ENCODE results near the gene CCDC12.

CCDC12 gene

DNA sequence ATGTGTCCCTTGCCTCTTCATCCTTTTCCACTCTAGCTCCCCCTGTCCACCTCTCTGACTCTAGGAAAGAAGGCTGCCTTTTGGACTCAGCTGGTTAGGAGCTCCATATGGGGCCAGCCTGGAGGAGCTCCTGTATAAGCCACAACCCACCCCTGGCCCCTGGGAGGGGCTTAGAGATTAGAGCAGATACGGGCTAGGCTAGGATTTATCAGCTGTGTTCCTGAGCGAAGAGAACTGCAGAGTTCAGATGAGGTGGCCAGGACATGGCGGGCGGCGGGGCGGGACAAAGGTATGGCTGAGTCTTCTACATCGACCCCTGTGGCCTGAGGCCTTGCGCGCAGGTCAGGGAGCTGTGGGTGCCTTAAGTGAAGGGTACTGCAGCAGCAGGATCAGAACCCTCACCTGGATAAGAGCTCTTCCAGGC is 10.8 kb upstream of the CCDC12 start:
- TF ChIP-seq EZH2phosphoT487 (conservative IDR thresholded peaks at IDR 0.05; ENCODE audit: low read length): no peak
- TF ChIP-seq, protein P1, sequence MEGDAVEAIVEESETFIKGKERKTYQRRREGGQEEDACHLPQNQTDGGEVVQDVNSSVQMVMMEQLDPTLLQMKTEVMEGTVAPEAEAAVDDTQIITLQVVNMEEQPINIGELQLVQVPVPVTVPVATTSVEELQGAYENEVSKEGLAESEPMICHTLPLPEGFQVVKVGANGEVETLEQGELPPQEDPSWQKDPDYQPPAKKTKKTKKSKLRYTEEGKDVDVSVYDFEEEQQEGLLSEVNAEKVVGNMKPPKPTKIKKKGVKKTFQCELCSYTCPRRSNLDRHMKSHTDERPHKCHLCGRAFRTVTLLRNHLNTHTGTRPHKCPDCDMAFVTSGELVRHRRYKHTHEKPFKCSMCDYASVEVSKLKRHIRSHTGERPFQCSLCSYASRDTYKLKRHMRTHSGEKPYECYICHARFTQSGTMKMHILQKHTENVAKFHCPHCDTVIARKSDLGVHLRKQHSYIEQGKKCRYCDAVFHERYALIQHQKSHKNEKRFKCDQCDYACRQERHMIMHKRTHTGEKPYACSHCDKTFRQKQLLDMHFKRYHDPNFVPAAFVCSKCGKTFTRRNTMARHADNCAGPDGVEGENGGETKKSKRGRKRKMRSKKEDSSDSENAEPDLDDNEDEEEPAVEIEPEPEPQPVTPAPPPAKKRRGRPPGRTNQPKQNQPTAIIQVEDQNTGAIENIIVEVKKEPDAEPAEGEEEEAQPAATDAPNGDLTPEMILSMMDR (IDR thresholded peaks at IDR 0.05; ENCODE audit: insufficient read depth, low read length, poor library complexity, severe bottlenecking): no peak
- no peak overlapping the region for H2AFZ ChIP-seq (ENCODE audit: low read depth, low read length, severe bottlenecking)
- H3K4me2 ChIP-seq (ENCODE audit: low read depth, low read length, poor library complexity, severe bottlenecking): peak overlapping the region; percentile 35
- no peaks in the 10 kb centered on the region for H3F3A ChIP-seq (ENCODE audit: insufficient read depth)
- H3K36me3 ChIP-seq (ENCODE audit: low read length): no peaks in the 10 kb centered on the region
- H3K4me3 ChIP-seq (ENCODE audit: insufficient read depth, low read length, poor library complexity, severe bottlenecking): no peak overlapping the region
- H3K27me3 ChIP-seq (ENCODE audit: low read length): no peaks in the 10 kb centered on the region
- peak overlapping the region; percentile 11; the same call in 1 of the 2 replicates for H3K9ac ChIP-seq (ENCODE audit: low read length)
- no peaks in the 10 kb centered on the region for H3K9me3 ChIP-seq (ENCODE audit: insufficient read depth, low read length)
- no peaks in the 10 kb centered on the region for H4K20me1 ChIP-seq (ENCODE audit: low read depth, low read length)
- H3K27ac ChIP-seq (ENCODE audit: low read depth, low read length): peak overlapping the region; percentile 63
- no peaks in the 10 kb centered on the region for H3K9me2 ChIP-seq (replicated peaks; ENCODE audit: insufficient read depth, low read length)
- H3K79me2 ChIP-seq (ENCODE audit: insufficient read depth, low read length): 0 out of 2 replicates have a peak, but pooled peaks cover 6% of the 10 kb centered on the region

GRCh38 chr3:46986782-46987310 is 10.3 kb upstream of the CCDC12 start:
- no peak overlapping the region for H3K4me3 ChIP-seq (ENCODE audit: insufficient read depth, low read length, poor library complexity, severe bottlenecking)
- no peaks in the 10 kb centered on the region for H3K9me3 ChIP-seq (ENCODE audit: insufficient read depth, low read length)
- H3K4me2 ChIP-seq (ENCODE audit: low read depth, low read length, poor library complexity, severe bottlenecking): peak overlapping the region; percentile 35
- H3K36me3 ChIP-seq (ENCODE audit: low read length): no peaks in the 10 kb centered on the region
- H3K9ac ChIP-seq (ENCODE audit: low read length): 0 out of 2 replicates have a peak overlapping the region, but pooled peaks have one; percentile 11
- H3K79me2 ChIP-seq (ENCODE audit: insufficient read depth, low read length): 0 out of 2 replicates have a peak, but pooled peaks cover 6% of the 10 kb centered on the region
- H3K9me2 ChIP-seq (replicated peaks; ENCODE audit: insufficient read depth, low read length): no peaks in the 10 kb centered on the region
- no peaks in the 10 kb centered on the region for H3K27me3 ChIP-seq (ENCODE audit: low read length)
- no peaks in the 10 kb centered on the region for H4K20me1 ChIP-seq (ENCODE audit: low read depth, low read length)
- H3K27ac ChIP-seq (ENCODE audit: low read depth, low read length): peak overlapping the region; percentile 63
- no peaks in the 10 kb centered on the region for H3F3A ChIP-seq (ENCODE audit: insufficient read depth)
- TF ChIP-seq, protein P1 (IDR thresholded peaks at IDR 0.05; ENCODE audit: insufficient read depth, low read length, poor library complexity, severe bottlenecking): no peak
- no peak for TF ChIP-seq EZH2phosphoT487 (conservative IDR thresholded peaks at IDR 0.05; ENCODE audit: low read length)
- no peak overlapping the region for H2AFZ ChIP-seq (ENCODE audit: low read depth, low read length, severe bottlenecking)

DNA sequence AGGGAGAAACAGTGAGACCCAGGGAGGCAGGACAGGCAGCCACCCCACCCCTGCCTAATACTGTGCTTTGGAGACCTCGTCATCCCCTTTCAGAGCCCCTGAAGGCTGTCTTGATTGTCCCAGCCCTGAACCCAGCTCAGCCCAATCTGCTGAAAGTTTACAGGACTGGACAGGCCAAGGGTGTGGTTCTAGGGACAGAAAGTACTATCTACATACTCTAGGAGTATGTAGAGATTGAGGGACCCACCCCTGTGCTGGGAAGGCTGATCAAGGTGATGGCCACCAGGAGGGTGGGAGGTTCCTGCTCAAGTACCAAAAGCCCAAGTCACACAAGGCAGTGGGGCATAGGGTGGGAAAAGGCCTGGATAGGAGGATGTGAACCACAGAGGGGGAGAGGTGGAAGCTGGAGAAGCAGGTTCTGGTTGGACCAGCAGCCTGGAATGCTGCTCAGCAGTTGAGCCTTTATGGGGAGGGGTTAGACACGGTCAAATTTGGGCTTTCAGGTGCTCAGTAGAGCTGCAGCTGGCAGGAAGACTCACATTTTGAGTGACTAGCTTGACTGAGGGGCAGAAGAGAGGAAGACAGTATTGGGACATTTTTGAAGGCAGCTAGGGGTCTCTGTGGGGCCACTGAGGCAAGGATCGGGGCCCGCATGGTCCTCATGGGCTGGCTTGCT is 9.6 kb upstream of the CCDC12 start:
- H3K9me3 ChIP-seq (ENCODE audit: insufficient read depth, low read length): no peaks in the 10 kb centered on the region
- H3K9ac ChIP-seq (ENCODE audit: low read length): no peak overlapping the region; the same call in 1 of the 2 replicates
- H3K9me2 ChIP-seq (replicated peaks; ENCODE audit: insufficient read depth, low read length): no peaks in the 10 kb centered on the region
- H2AFZ ChIP-seq (ENCODE audit: low read depth, low read length, severe bottlenecking): no peak overlapping the region
- H3F3A ChIP-seq (ENCODE audit: insufficient read depth): no peaks in the 10 kb centered on the region
- H4K20me1 ChIP-seq (ENCODE audit: low read depth, low read length): no peaks in the 10 kb centered on the region
- TF ChIP-seq EZH2phosphoT487 (conservative IDR thresholded peaks at IDR 0.05; ENCODE audit: low read length): no peak
- TF ChIP-seq, protein P1 (IDR thresholded peaks at IDR 0.05; ENCODE audit: insufficient read depth, low read length, poor library complexity, severe bottlenecking): no peak
- no peaks in the 10 kb centered on the region for H3K36me3 ChIP-seq (ENCODE audit: low read length)
- H3K4me2 ChIP-seq (ENCODE audit: low read depth, low read length, poor library complexity, severe bottlenecking): no peak overlapping the region
- no peak overlapping the region for H3K4me3 ChIP-seq (ENCODE audit: insufficient read depth, low read length, poor library complexity, severe bottlenecking)
- 0 out of 2 replicates have a peak, but pooled peaks cover 6% of the 10 kb centered on the region for H3K79me2 ChIP-seq (ENCODE audit: insufficient read depth, low read length)
- no peaks in the 10 kb centered on the region for H3K27me3 ChIP-seq (ENCODE audit: low read length)
- H3K27ac ChIP-seq (ENCODE audit: low read depth, low read length): peak overlapping the region; percentile 14; the same call in 1 of the 2 replicates

Measured in SU-DHL-6 (cell line).